Measurements from ENCODE around the gene EMX2.
"Not testable (repeated sequence)": the region's sequence is repeated elsewhere in the genome, so short reads cannot be mapped to it uniquely, and the experiment has no call there.

Gene EMX2

DNA sequence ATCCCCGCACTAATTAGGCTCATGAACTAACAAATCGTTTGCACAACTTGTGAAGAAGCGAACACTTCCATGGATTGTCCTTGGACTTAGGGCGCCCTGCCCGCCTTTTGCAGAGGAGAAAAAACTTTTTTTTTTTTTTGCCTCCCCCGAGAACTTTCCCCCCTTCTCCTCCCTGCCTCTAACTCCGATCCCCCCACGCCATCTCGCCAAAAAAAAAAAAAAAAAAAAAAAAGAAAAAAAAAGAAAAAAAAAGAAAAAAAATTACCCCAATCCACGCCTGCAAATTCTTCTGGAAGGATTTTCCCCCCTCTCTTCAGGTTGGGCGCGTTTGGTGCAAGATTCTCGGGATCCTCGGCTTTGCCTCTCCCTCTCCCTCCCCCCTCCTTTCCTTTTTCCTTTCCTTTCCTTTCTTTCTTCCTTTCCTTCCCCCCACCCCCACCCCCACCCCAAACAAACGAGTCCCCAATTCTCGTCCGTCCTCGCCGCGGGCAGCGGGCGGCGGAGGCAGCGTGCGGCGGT, at the start of gene EMX2:
Gene EMX2 (plus strand): TSS at position 41 of the 519 bp plus-strand sequence. CDS start 522 bp downstream, outside the sequence.
- DNase-seq: no peak

DNA sequence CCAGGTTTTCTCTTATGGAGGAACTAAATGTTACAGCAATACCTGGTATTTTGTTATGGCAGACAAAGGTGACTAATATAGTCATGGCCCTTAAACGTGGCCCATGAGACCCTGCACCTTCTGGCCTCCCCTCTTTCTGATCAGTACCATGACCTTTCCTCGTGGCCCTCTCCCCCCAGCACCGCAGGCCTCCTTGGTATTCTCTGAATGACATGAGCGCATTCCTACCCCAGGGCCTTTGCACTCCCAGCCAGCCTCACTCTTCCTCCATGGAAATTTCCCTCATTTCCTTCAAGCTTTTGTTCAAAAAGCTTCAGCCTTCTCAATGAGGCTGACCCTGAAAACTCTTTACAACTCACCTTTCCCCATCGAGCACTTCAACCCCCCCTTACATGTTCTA, 46.5 kb upstream of the EMX2 start:
- DNase-seq: no peak

DNA sequence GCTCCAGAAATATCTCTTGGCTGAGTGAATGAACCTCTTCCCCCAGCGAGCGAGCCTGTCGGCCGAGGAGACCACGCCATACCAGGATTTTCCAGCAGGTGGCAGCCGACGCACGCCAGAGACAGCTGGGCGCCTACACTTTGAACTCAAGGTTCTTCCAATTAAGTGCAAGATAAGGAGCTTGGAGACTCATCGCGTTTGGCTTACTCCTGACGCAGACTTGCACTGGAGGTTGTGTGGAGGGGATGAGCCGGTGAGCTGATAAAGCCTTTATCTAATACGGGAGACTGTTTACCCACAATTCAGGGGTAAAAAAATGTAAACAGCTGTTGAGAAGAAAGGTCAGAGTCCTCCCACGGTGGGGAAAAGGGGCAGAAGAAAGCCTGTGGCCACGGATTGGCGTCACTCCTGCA, 45.9 kb upstream of the EMX2 start:
- peak; percentile 95 for DNase-seq

DNA sequence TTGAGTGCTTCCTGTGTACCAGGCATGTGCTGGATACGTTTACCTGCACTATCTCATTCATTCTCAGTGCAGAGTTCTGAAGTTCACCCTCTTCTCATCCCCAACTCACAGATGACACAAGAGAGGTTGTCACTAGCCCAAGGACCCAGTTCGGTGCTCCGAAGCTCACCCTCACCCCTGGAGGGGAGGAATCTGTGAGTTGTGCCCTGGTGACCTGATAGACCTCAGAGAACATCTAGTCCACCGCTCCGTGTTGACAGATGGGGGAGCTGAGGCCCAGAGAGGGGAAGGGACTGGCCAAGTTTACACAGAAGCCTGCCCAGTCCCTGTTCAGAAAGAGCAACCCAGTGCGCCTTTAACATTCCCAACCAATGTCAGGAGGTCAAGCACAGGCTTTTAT, 44.8 kb upstream of the EMX2 start:
- DNase-seq: no peak

DNA sequence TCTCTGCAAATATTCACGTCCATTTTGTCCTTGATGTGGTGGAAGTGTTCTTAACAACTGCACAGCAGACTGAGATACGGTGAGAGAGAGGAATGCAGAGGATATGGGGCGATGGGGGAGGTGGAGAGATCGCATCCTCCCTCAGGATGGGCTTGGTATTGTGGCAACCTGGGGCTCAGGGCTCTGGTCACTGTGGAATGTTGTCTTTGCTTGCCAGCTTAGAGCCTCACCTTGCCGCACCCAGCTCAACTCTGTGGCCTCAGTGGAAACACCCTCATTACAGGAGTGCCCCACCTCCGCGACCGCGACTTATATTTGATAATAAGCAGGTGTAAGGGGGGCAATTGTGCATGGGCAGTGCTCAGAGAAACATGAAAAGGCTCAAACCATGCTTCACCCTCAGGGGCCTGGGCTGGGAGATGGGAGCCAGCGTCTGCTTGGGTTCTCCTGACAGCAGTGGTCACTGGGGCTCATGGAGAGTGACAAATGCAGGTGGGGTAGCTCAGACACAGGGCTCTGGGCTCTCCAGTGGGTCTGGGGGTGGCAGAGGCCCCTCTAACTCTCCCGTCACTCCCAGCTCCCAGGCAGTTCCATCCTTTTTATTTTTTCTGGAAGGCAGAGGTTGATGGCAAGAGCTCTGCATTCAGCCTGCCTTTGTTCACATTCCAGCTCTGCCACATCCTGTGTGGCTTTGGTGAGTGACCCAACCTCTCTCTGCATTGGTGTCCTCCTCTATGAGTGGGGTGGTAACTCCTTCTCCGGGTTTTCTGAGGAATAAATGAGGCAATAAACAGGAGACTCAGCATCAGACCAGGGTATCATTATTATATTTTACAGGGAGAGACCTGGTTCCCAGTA, 43.1 kb upstream of the EMX2 start:
- DNase-seq: no peak

DNA sequence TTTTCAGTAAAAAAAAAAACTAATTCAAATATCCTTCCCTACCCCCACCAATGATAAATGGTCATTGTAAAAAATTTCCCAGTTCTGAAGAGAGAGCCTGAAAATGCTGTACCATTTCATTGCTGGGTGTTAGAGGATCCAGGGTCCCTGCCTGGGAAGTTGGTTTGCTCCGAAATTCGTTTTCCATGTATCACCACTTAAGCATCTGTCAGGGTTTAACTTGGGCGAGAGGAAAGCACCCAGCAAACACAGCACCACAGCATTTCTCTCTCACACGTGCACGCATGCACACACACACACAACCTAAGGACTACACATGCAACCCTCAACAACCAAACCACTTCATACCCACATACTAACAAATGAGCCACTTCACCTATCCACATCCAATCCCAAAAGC, 42.1 kb upstream of the EMX2 start:
- DNase-seq: no peak

DNA sequence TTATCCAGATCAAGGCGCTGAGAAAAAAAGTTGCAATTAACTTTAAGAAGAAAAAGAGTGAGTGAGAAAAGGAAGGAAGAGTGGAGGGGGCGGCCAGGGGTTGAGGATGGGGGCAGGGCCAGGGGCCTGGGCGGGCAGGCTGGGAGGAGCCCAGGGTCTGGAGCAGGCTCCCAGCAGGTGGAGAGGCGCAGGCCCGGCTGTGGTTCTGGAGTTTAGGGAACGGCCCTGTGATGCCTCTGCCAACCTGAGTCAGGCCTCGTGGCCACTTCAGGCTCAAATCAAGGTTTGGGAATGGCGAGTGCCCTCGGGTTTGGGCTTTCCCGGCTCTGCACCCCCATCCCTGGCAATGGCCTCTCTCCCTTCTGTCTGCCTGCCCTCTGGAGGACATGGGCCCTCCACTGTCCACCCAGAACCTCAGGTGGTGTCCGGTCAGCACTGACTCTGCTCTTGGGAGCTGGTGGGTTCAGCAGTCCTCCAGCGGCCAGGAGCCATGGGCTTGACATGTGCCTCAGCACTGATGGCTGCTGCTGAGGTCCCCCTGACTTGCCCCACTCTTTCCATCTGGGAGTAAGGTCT, 41.0 kb upstream of the EMX2 start:
- DNase-seq: no peak

DNA sequence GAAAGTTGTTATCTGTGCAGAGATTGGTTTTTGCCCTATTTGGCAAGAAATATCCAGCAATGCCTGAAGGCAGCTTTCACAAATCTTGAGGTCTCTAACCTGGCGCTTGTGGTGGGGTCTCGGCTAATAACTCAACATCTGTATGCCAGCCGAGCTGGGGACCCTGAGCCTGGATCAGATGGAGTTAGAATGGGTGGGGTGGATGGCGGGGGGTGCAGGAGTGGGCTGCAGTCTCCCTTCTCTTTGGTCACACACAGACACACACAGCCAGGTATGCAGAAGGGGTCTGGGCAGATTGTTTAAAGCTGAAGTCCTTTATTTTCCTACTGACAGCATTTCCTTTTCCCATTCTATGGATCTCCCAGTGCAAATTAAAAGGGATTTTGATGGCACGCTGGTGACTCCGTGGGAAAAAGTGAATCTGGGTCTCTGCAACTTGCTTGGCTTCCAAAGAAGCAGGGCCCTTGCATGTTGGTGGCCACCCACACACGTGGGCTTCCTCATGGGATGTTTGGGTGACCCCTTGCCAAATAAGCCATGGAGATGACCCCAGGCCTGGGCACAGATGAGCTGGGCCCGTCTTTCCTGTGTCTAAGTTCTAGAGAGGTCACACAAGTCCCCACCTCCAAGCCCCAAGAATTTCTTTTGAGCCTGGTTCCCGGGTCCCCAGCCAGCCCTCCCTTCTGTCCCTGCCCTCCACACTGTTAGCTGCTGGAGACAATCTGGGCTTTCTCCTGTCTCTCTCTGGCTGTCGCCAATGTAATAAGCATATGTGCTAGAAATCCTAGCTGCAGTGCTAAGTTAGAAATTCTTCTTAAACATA, 39.9 kb upstream of the EMX2 start:
- no peak for DNase-seq

DNA sequence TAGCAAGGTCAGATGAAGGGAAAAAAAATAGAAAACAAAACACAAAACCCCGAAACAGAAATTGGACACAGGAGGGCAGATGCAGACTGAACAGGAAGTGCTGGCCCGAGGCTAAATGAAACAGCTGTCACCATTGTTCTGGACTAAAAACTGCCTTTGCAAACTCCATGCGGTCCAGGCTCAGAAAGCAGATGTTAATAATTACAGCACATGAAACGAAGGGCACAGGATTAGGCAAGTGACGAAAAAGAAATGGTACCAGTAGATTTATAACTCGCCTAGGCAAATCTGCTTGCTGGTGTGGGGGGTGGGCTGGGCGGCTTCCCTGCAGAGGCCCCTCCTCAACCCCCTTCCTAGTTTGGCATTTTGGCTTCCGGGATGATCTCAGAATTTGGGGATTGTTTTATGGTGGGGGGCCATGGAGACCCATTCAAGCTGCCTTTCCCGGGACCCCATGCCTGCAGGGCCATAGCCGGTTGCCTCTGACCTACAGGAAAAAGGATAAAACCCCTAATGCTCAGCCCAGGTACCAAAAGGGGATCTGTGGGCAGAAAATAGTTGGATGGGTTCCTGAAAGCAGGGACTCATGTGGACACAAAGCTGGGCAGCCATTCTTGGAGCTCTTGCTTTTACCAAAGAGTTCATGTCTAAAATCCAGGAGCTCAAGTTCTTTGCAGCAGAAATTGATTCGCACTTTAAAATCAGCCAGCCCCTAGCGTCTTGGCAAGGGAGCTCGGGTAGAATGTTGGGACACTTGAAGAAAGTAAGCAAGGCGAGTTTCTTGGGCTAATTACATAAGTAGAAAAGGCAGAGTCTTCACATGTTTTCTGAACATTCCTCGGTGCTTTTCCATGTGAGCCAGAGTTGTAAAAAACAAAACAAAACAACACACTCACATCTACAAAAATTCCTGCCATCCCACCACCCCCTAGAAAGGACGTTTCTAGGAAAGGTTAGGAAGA, 39.0 kb upstream of the EMX2 start:
- no peak for DNase-seq

DNA sequence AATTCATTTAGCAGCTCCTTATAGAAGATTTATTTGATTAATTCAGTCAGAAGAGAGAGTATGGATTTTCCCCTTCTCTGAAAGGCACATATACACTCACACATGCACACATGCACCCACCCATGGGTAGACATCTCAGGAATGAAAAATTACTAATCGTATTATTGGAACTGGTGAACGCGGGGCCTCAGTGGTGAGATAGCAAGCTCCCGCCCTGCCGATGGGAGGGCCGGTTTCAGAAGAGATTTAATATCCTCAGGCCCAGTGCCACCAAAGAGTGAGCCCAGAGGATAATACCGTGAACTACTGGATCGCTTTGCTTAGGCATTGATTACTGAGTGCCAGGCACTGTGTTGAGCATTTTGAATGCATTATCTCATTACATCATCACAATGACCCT, 38.0 kb upstream of the EMX2 start:
- DNase-seq: no peak

DNA sequence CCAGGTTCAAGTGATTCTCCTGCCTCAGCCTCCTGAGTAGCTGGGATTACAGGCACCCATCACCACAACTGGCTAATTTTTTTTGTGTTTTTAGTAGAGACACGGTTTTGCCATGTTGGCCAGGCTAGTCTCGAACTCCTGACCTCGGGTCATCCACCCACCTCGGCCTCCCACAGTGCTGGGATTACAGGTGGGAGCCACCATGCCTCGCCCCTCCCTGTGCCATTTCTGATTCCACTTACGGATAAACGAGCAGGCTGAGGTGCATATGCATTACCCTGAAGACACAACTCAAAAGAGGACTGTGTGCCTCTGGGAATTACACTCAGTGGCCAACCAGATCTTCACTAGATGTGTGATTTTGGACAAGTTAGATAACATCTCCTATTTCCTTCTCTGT, 35.5 kb upstream of the EMX2 start:
- DNase-seq: not testable (repeated sequence)

DNA sequence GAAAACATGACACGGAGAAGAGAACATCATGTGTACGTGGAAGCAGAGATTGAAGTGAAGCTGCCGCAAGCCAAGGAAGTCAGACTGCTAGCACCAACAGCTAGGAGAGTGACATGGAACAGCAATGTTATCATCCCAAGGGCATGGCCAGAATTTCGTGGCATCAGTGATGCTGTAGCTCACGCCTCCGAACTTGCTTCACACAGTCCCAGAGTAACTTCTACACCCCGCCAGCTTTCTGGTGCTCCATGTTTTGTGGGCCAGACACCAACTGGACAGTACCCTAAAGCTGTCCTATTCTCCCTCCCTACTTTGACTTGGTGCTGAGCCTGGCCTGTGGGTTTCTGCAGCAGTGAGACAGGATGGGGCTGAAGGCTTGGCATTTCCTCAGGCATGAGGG, 33.0 kb upstream of the EMX2 start:
- DNase-seq: no peak

DNA sequence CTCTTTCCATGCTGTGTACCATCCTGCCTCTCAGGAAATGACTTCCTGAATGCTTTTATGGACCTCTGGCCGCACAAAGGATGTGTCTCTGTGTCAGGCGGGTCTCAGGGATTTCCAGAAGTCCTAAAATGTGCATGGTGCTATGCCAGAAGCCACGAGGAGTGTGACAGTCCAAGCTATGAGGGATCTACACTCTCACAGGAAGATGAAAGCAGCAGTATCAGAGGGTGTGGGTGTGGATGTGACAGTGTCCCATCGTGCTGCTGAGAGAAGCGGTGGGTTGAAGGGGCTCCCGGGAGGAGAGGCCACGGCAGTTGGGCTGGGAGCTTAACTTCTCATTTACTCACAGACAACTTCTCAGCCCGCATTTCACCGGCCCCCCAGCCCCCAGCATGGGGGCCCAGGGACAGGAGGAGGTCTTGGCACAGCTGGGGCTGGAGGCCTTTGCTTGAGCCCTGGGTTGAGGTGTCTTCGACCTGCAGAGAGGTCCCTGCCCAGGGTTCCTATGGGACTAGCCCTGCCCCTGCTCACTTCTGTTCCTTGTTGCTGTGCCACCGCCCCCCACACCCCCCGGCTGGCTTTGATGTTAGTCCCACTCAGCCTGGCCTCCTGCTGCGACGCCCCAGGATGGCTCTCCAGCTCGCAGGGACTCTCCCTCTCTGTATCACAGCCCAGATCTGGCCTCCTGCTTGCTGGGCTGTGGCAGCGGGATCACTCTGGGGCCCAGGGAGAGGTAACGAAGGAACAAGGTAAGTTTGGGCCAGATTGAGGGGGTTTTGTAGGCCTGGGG, 30.8 kb upstream of the EMX2 start:
- no peak for DNase-seq

DNA sequence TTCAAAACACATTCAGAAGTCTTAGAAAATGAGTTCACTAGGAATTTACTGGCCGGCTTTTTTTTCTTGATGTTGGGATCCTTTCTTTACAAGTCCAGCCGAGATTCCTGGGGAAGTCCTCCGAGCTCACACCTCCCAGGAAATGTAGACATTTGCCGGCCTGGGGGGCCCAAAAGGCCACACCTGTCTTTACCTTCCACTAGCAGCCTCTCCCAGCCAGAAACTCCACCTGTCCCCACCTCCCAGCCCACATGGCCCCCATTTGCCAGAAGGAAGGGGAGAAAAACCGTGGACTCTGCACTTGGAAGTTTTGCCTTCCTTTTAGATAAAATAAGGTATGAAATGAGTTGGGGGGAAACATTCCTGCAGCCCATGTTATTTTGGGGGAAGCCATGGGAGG, 27.6 kb upstream of the EMX2 start:
- DNase-seq: no peak

DNA sequence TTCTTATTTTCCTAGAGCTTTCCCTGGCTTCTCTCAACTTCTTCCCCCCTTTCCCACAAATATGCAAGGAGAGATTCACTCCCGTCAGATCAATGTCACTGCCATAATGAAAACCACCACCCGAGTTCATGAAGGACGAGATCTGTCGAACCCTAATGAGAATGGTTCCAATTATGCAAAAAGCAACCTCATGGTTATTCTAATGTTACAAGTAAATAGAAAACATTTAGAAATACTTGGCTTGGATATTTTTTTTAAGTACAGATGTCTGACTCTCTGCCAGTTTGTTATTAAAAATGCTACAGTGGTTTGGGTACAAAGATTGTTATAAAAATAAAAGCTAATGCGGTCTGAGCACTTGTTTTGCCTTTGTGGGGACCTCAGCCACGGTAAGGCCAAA, 25.9 kb upstream of the EMX2 start:
- DNase-seq: no peak

DNA sequence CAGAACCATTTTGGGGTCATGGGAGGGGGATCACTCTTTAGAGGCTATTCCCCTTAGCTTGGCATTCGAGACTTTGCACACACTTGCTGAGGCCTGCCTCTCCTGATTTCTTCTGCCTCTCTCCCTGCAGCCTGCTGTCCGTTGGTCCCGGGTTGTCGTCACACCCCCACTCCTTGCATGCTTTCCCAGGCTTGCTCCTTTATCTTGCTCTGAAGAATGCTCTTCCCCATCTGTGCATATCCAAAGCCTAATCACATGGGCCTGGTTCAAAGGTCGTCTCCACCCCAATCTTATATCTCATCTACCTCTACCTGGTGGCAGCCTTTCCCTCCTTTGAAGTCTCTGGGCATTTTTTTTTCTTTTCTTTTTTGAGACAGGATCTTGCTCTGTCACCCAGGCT, 24.3 kb upstream of the EMX2 start:
- no peak for DNase-seq

DNA sequence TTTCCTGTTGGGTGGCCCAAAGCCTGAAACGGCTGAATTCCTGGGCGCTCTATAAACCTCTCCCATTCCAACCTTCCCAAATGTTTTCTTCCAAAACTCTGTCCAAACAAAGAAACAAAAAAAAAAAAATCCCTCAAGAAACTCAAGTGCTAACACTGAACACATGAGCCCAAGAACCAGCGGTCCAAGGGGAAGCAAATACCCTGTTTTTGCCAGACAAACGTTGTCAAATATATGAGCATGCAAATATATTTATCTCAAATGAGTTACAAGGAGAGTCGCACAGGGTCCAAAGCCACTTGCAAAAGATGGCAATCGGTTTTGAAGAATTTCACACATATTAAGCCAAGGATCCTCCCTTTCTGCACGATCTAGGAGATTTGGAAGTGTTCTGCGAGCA, 23.3 kb upstream of the EMX2 start:
- DNase-seq: no peak

DNA sequence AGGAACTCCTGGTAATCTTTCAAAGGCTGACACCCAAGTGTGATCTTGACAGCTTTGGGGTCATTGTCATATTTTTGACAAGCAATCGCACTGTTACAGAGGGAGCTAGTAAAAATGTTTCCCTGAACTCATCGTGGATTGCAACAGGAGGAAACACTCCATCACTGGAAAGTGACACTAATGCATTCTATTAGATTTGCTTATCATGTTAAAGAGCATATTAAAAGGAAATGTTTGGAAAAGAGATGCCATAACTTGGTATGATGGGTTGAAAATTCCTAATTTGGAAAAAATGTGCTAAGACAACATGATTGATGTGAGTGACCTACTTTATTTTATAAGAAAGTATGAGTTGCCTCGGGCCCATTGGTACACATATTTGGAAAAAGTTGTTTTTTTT, 22.7 kb upstream of the EMX2 start:
- no peak for DNase-seq

DNA sequence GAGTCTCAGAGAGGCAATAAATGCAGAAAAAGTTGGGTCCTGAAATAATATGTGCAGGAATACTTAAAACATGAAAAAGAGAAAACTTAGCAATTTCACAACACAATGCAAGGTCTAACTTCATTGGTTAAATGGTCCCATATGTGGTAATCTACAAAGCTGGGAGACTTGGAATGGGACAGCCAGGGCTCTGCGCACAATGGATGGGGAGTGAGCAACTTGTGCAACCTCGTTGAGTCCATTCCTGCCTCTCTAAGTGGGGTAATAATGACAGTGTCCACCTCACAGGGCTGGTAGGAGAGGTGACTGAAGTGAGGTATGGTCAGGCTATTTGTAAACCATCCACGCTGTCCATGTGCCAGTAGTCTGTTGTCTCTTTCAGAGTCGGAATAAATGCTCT, 11.8 kb upstream of the EMX2 start:
- DNase-seq: no peak

DNA sequence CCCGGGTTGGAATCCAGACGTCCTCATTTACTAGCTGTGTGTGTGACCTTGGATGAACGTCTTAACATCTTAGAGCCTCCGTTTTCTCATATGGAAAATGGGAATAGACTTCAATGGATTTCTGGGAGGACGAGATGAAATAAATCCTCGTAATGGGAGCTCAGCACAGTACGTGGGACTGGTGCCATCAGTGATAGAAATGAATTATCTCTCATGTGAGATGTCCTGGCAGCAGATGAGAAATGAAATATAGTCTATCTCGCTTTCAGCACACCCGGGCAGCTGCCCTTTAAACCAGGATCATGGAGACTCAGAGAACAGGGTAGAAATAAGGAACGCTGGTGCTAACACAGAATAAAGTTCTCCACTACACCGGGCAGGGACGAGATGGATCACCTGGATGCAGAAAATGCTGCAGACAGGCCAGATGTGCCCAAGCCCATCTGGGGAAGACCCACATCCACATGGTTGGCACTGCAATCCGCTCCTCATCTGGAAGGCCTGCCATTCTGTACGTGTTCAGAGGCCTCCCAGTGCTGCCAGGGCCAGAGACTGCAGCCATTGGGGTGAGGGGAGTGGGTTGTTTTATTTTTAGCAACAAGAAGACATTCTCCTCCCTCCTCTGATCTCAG, 11.1 kb upstream of the EMX2 start:
- DNase-seq: no peak

DNA sequence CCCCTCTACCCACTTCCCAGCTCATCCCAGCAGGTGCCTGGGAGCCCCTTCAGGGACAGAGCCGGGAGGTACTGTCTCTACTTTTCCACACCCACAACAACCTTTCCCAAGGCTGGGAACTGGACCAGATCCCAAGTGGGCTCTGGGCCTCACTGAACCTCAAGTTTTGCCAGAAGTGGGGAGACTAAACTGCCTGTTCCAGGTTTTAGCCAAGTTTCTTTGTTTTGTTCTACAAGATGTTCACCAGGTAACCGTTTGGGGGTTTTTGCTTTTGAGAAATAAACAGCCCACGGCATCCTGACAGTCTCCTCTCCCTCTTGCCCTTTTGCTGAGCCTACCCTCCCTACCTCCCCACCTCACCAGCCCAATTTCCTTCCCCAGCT, 10.6 kb upstream of the EMX2 start:
- no peak for DNase-seq
